Tibial nerve (tissue), 4 donors: ENCODE measurements around the gene UBE2G2. TPM values are rescaled to one million over a fixed set of nuclear protein-coding genes. Genes with fewer than 3 reads are reported as not detected.
A peak's percentile ranks its signal among the peaks of the same experiment; 100 is the strongest.

Source experiments
- DNase-seq, 2 donors: peaks; one replicate each; pipeline ENCODE4 v3.0.0-alpha.2; 2019; ENCODE audit warnings: low spot score in 2 of 2
- H3K27ac ChIP-seq, 4 donors: fragments of 200-600 bp; sonication (generic) in 3 of 4; one replicate each; pipeline ENCODE4 v1.5.1; 2017 to 2019; ENCODE audit warnings: mild to moderate bottlenecking in 1 of 4
- H3K27me3 ChIP-seq, 2 donors: fragments of 200-600 bp; sonication (generic) in 1 of 2; one replicate each; pipeline versions ENCODE4 v1.5.1 to v1.6.0; 2017 to 2019
- H3K36me3 ChIP-seq, 3 donors: fragments of 200-600 bp; sonication (generic); one replicate each; pipeline ENCODE4 v1.5.1; 2018 to 2019
- H3K4me1 ChIP-seq, 4 donors: fragments of 200-600 bp; sonication (generic) in 3 of 4; one replicate each; pipeline ENCODE4 v1.5.1; 2017 to 2019
- H3K4me3 ChIP-seq, 4 donors: fragments of 200-600 bp; sonication (generic) in 3 of 4; one replicate each; pipeline ENCODE4 v1.5.1; 2017 to 2019; ENCODE audit warnings: mild to moderate bottlenecking in 1 of 4, moderate library complexity in 1 of 4
- H3K9me3 ChIP-seq, 4 donors: fragments of 200-600 bp; sonication (generic) in 3 of 4; one replicate each; pipeline ENCODE4 v1.5.1; 2017 to 2019
- CTCF ChIP-seq, 5 experiments: fragments of 200-600 bp in 3 of 5; fragments of 450-650 bp in 2 of 5; sonication (generic) in 3 of 5; IDR thresholded peaks; one replicate each; pipeline ENCODE4 v1.5.1; 2016 to 2019; ENCODE audit warnings: antibody characterized with exemption in 5 of 5, mild to moderate bottlenecking in 3 of 5, moderate library complexity in 2 of 5
- EP300 ChIP-seq, 2 donors: sonication (generic); formaldehyde crosslinking; IDR thresholded peaks; one replicate each; pipeline ENCODE4 v1.6.1; 2017; ENCODE audit warnings: antibody characterized with exemption in 2 of 2, mild to moderate bottlenecking in 1 of 2
- POLR2A ChIP-seq, 2 donors: fragments of 450-650 bp; IDR thresholded peaks; one replicate each; pipeline ENCODE4 v1.6.1; 2017; ENCODE audit warnings: antibody characterized with exemption in 2 of 2, mild to moderate bottlenecking in 2 of 2, moderate library complexity in 2 of 2
- WGBS, 2 donors: methylation state at CpG; one replicate each; pipeline ENCODE4 v1.1.5; 2018; 5-methylcytosine and 5-hydroxymethylcytosine counted together
- total RNA-seq, 4 donors: library from RNA; depleted of rRNA; stranded (reverse); fragments of >200 nt; gene quantifications; one replicate each; pipeline ENCODE4 v1.1.0, GENCODE V29; 2016

Gene UBE2G2
- total RNA-seq, 4 donors from 2014 or later, result 89.4 to 165 (median 99.3) TPM

- H3K36me3 ChIP-seq, result peaks cover 0 to 36% (median 0%) of the 10 kb centered on the region in 3 donors
- H3K27me3 ChIP-seq, result no peaks in the 10 kb centered on the region
- TF ChIP-seq EP300 (IDR thresholded peaks at IDR 0.05) (no peak), POLR2A (IDR thresholded peaks at IDR 0.05) (no peak), CTCF (IDR thresholded peaks at IDR 0.05) (no peak)
- no peak for DNase-seq
- H3K4me3 ChIP-seq, result no peak overlapping the region
- H3K9me3 ChIP-seq, result peaks cover 0 to 14% (median 0%) of the 10 kb centered on the region in 4 donors
- peaks cover 0 to 52% (median 15%) of the 10 kb centered on the region in 4 donors for H3K4me1 ChIP-seq
- peak overlapping the region in 2 of 4 donors; percentile 41 to 99 for H3K27ac ChIP-seq
- 89 to 100% methylated on average over 3 to 4 of the region's 8 CpGs for WGBS, 2 donors
Measured at GRCh38 chr21:44815225-44815624, 13.6 kb upstream of the UBE2G2 start.

- peak overlapping the region in 2 of 4 donors; percentile 41 to 99 for H3K27ac ChIP-seq
- peaks cover 0 to 42% (median 0%) of the 10 kb centered on the region in 3 donors for H3K36me3 ChIP-seq
- H3K27me3 ChIP-seq, result no peaks in the 10 kb centered on the region
- no peak for TF ChIP-seq EP300 (IDR thresholded peaks at IDR 0.05)
- TF ChIP-seq POLR2A (IDR thresholded peaks at IDR 0.05), result no peak
- no peak for TF ChIP-seq CTCF (IDR thresholded peaks at IDR 0.05)
- DNase-seq, result no peak
- 74 to 83% methylated on average over 11 of the region's 11 CpGs for WGBS, 2 donors
- peaks cover 0 to 7% (median 0%) of the 10 kb centered on the region in 4 donors for H3K9me3 ChIP-seq
- H3K4me1 ChIP-seq, result peaks cover 0 to 52% (median 15%) of the 10 kb centered on the region in 4 donors
- H3K4me3 ChIP-seq, result no peak overlapping the region
Measured at GRCh38 chr21:44814498-44815023, 12.9 kb upstream of the UBE2G2 start.

GRCh38 chr21:44813727-44814126 lies 12.1 kb upstream of the UBE2G2 start:
- Histone ChIP-seq H3K9me3 (no peaks in the 10 kb centered on the region), H3K36me3 (peaks cover 0 to 51% (median 0%) of the 10 kb centered on the region in 3 donors), H3K4me1 (peaks cover 0 to 48% (median 15%) of the 10 kb centered on the region in 4 donors), H3K27ac (peak overlapping the region in 1 of 4 donors; percentile 46), H3K4me3 (no peak overlapping the region), H3K27me3 (no peaks in the 10 kb centered on the region)
- DNase-seq, result no peak
- TF ChIP-seq EP300 (IDR thresholded peaks at IDR 0.05) (no peak), POLR2A (IDR thresholded peaks at IDR 0.05) (no peak), CTCF (IDR thresholded peaks at IDR 0.05) (no peak)
- 87 to 95% methylated on average over 5 to 10 of the region's 18 CpGs for WGBS, 2 donors

GRCh38 chr21:44813149-44813548 lies 11.5 kb upstream of the UBE2G2 start:
- peaks cover 0 to 43% (median 15%) of the 10 kb centered on the region in 4 donors for H3K4me1 ChIP-seq
- no peak overlapping the region for H3K27ac ChIP-seq
- H3K9me3 ChIP-seq, result no peaks in the 10 kb centered on the region
- no peaks in the 10 kb centered on the region for H3K27me3 ChIP-seq
- no peak for TF ChIP-seq CTCF (IDR thresholded peaks at IDR 0.05)
- TF ChIP-seq POLR2A (IDR thresholded peaks at IDR 0.05), result no peak
- no peak for TF ChIP-seq EP300 (IDR thresholded peaks at IDR 0.05)
- H3K4me3 ChIP-seq, result no peak overlapping the region
- WGBS, 2 donors, result 86 to 90% methylated on average over 10 of the region's 10 CpGs
- no peak for DNase-seq
- peaks cover 0 to 56% (median 0%) of the 10 kb centered on the region in 3 donors for H3K36me3 ChIP-seq

GRCh38 chr21:44812640-44813039 lies 11.0 kb upstream of the UBE2G2 start:
- Histone ChIP-seq H3K36me3 (peaks cover 0 to 61% (median 3%) of the 10 kb centered on the region in 3 donors), H3K9me3 (no peaks in the 10 kb centered on the region), H3K4me3 (no peak overlapping the region), H3K27ac (no peak overlapping the region), H3K27me3 (no peaks in the 10 kb centered on the region), H3K4me1 (peaks cover 0 to 43% (median 15%) of the 10 kb centered on the region in 4 donors)
- TF ChIP-seq CTCF (IDR thresholded peaks at IDR 0.05) (no peak), EP300 (IDR thresholded peaks at IDR 0.05) (no peak), POLR2A (IDR thresholded peaks at IDR 0.05) (no peak)
- WGBS, 2 donors, result 85 to 90% methylated on average over 12 to 14 of the region's 14 CpGs
- no peak for DNase-seq
